Stimulated activated CD8-positive, alpha-beta memory T cell treated with anti-CD3 and anti-CD28 coated beads, Interleukin-4, amount 100 ng/mL, for 1 hour (primary cell): ENCODE data around the gene TCHH.
"Not testable (repeated sequence)": the region's sequence is repeated elsewhere in the genome, so short reads cannot be mapped to it uniquely, and the experiment has no call there.

Experiments
- DNase-seq, 2 donors: peaks; one replicate each; pipeline ENCODE4 v3.0.0-alpha.2; 2020; ENCODE audit warnings: low read depth in 2 of 2, low spot score in 1 of 2

Gene TCHH

GRCh38 chr1:152111515-152111968, 3.7 kb downstream of the TCHH start:
- no peak for DNase-seq

- no peak for DNase-seq
These were observed 4.3 kb downstream of the TCHH start for GRCh38 chr1:152110860-152111514.

- DNase-seq: no peak
These were observed 4.8 kb downstream of the TCHH start for GRCh38 chr1:152110365-152110859.

- DNase-seq: no peak
These were observed 5.3 kb downstream of the TCHH start for GRCh38 chr1:152109998-152110294.

GRCh38 chr1:152109231-152109997, 5.8 kb downstream of the TCHH start:
- no peak for DNase-seq

- DNase-seq: no peak
These were observed 6.4 kb downstream of the TCHH start for GRCh38 chr1:152108882-152109222.

- DNase-seq: no peak
These were observed 7.0 kb downstream of the TCHH start for GRCh38 chr1:152107984-152108881.

- DNase-seq: no peak
These were observed 7.9 kb downstream of the TCHH start for GRCh38 chr1:152107031-152107983.

- no peak for DNase-seq
These were observed 10.4 kb downstream of the TCHH start for GRCh38 chr1:152104854-152105253.

- no peak for DNase-seq
These were observed 18.3 kb downstream of the TCHH start for GRCh38 chr1:152096931-152097330.

- DNase-seq: no peak
These were observed 26.1 kb downstream of the TCHH start, which contains the start of gene TCHHL1 for GRCh38 chr1:152089014-152089674. TCHHL1 (minus strand) TSS chr1:152089064; CDS start chr1:152088143, 921 bp downstream.

- no peak for DNase-seq
These were observed 28.5 kb downstream of the TCHH start for GRCh38 chr1:152086760-152087159.

- no peak for DNase-seq
These were observed 30.4 kb downstream of the TCHH start for GRCh38 chr1:152084853-152085252.

- not testable (repeated sequence) for DNase-seq
These were observed 34.2 kb downstream of the TCHH start for GRCh38 chr1:152081026-152081425.

- not testable (repeated sequence) for DNase-seq
These were observed 34.8 kb downstream of the TCHH start for GRCh38 chr1:152080494-152080893.

GRCh38 chr1:152078831-152079441, 36.3 kb downstream of the TCHH start:
- DNase-seq: no peak

GRCh38 chr1:152072311-152072710, 42.9 kb downstream of the TCHH start:
- no peak for DNase-seq

GRCh38 chr1:152071123-152071522, 44.1 kb downstream of the TCHH start:
- DNase-seq: no peak

GRCh38 chr1:152067929-152068328, 47.3 kb downstream of the TCHH start:
- no peak for DNase-seq
